ENCODE data around the gene LILRA1.
"Not testable (repeated sequence)": the region's sequence is repeated elsewhere in the genome, so short reads cannot be mapped to it uniquely, and the experiment has no call there.

The LILRA1 gene

GRCh38 chr19:54593445-54593844 lies at the start of gene LILRA1:
Gene LILRA1, plus strand, starts transcription at chr19:54593632. Its CDS starts 613 bp downstream, at chr19:54594245.
- not testable (repeated sequence) for H3K36me3 Mint-ChIP-seq (ENCODE audit: insufficient read depth); H3K27ac Mint-ChIP-seq (ENCODE audit: low read depth); H3K4me1 Mint-ChIP-seq; ATAC-seq (replicated peaks; ENCODE audit: extremely low read depth, poor library complexity, severe bottlenecking); H3K9me3 Mint-ChIP-seq; H3K4me3 Mint-ChIP-seq; DNase-seq (ENCODE audit: low spot score in 2 of 2)
- H3K27me3 Mint-ChIP-seq = peaks cover 94% of the 10 kb centered on the region

- Mint-ChIP-seq H3K4me3 (no peak overlapping the region), H3K36me3 (ENCODE audit: insufficient read depth) (peaks cover 3% of the 10 kb centered on the region), H3K27me3 (peaks cover 14% of the 10 kb centered on the region), H3K27ac (ENCODE audit: low read depth) (no peak overlapping the region), H3K4me1 (peaks cover 13% of the 10 kb centered on the region), H3K9me3 (peaks cover 6% of the 10 kb centered on the region)
- DNase-seq (ENCODE audit: low spot score in 2 of 2) (no peak), ATAC-seq (replicated peaks; ENCODE audit: extremely low read depth, poor library complexity, severe bottlenecking) (no peak)
These were observed 44.6 kb upstream of the LILRA1 start for GRCh38 chr19:54548806-54549205.

GRCh38 chr19:54549224-54549623 lies 44.2 kb upstream of the LILRA1 start:
- H3K4me3 Mint-ChIP-seq = no peak overlapping the region
- H3K27me3 Mint-ChIP-seq = peaks cover 14% of the 10 kb centered on the region
- H3K9me3 Mint-ChIP-seq = peaks cover 6% of the 10 kb centered on the region
- no peak for ATAC-seq (replicated peaks; ENCODE audit: extremely low read depth, poor library complexity, severe bottlenecking)
- no peak overlapping the region for H3K27ac Mint-ChIP-seq (ENCODE audit: low read depth)
- no peak for DNase-seq (ENCODE audit: low spot score in 2 of 2)
- peaks cover 13% of the 10 kb centered on the region for H3K4me1 Mint-ChIP-seq
- H3K36me3 Mint-ChIP-seq (ENCODE audit: insufficient read depth) = peaks cover 3% of the 10 kb centered on the region

GRCh38 chr19:54551293-54551692 lies 42.1 kb upstream of the LILRA1 start:
- H3K27me3 Mint-ChIP-seq = peaks cover 14% of the 10 kb centered on the region
- H3K27ac Mint-ChIP-seq (ENCODE audit: low read depth) = no peak overlapping the region
- peak overlapping the region; percentile 23 for H3K4me3 Mint-ChIP-seq

GRCh38 chr19:54551950-54552912 lies 41.2 kb upstream of the LILRA1 start:
- H3K4me1 Mint-ChIP-seq = peaks cover 13% of the 10 kb centered on the region
- no peak overlapping the region for H3K27ac Mint-ChIP-seq (ENCODE audit: low read depth)
- H3K9me3 Mint-ChIP-seq = peaks cover 6% of the 10 kb centered on the region
- no peak overlapping the region for H3K4me3 Mint-ChIP-seq
- peaks cover 3% of the 10 kb centered on the region for H3K36me3 Mint-ChIP-seq (ENCODE audit: insufficient read depth)
- ATAC-seq (replicated peaks; ENCODE audit: extremely low read depth, poor library complexity, severe bottlenecking) (no peak), DNase-seq (ENCODE audit: low spot score in 2 of 2) (no peak)
- H3K27me3 Mint-ChIP-seq = peaks cover 14% of the 10 kb centered on the region

More at GRCh38 chr19:54551293-54551692, 42.1 kb upstream of the LILRA1 start:
- Mint-ChIP-seq H3K36me3 (ENCODE audit: insufficient read depth) (peaks cover 3% of the 10 kb centered on the region), H3K9me3 (peaks cover 6% of the 10 kb centered on the region), H3K4me1 (peaks cover 13% of the 10 kb centered on the region)
- ATAC-seq (replicated peaks; ENCODE audit: extremely low read depth, poor library complexity, severe bottlenecking) (peak; percentile 98), DNase-seq (ENCODE audit: low spot score in 2 of 2) (peak in 1 of 2 donors; percentile 58)

- Mint-ChIP-seq H3K27me3 (peaks cover 14% of the 10 kb centered on the region), H3K27ac (ENCODE audit: low read depth) (no peak overlapping the region), H3K4me3 (no peak overlapping the region), H3K36me3 (ENCODE audit: insufficient read depth) (peaks cover 3% of the 10 kb centered on the region), H3K4me1 (peaks cover 13% of the 10 kb centered on the region), H3K9me3 (peaks cover 6% of the 10 kb centered on the region)
- DNase-seq (ENCODE audit: low spot score in 2 of 2) = no peak
- no peak for ATAC-seq (replicated peaks; ENCODE audit: extremely low read depth, poor library complexity, severe bottlenecking)
These were observed 40.5 kb upstream of the LILRA1 start for GRCh38 chr19:54552913-54553310.

GRCh38 chr19:54554006-54554405 lies 39.4 kb upstream of the LILRA1 start:
- H3K27me3 Mint-ChIP-seq = peaks cover 25% of the 10 kb centered on the region
- H3K27ac Mint-ChIP-seq (ENCODE audit: low read depth) = no peak overlapping the region
- H3K36me3 Mint-ChIP-seq (ENCODE audit: insufficient read depth) = peaks cover 3% of the 10 kb centered on the region
- no peak for DNase-seq (ENCODE audit: low spot score in 2 of 2)
- H3K4me1 Mint-ChIP-seq = peaks cover 13% of the 10 kb centered on the region
- no peak for ATAC-seq (replicated peaks; ENCODE audit: extremely low read depth, poor library complexity, severe bottlenecking)
- H3K9me3 Mint-ChIP-seq = peaks cover 6% of the 10 kb centered on the region
- H3K4me3 Mint-ChIP-seq = no peak overlapping the region

- Mint-ChIP-seq H3K4me3 (no peak overlapping the region), H3K27me3 (peaks cover 28% of the 10 kb centered on the region), H3K27ac (ENCODE audit: low read depth) (no peak overlapping the region), H3K36me3 (ENCODE audit: insufficient read depth) (peaks cover 3% of the 10 kb centered on the region), H3K4me1 (peaks cover 13% of the 10 kb centered on the region), H3K9me3 (peaks cover 6% of the 10 kb centered on the region)
- DNase-seq (ENCODE audit: low spot score in 2 of 2) (no peak), ATAC-seq (replicated peaks; ENCODE audit: extremely low read depth, poor library complexity, severe bottlenecking) (no peak)
These were observed 38.5 kb upstream of the LILRA1 start for GRCh38 chr19:54554896-54555295.

- Mint-ChIP-seq H3K9me3 (peaks cover 6% of the 10 kb centered on the region), H3K27me3 (peaks cover 28% of the 10 kb centered on the region), H3K4me1 (peaks cover 12% of the 10 kb centered on the region), H3K27ac (ENCODE audit: low read depth) (no peak overlapping the region), H3K36me3 (ENCODE audit: insufficient read depth) (peaks cover 2% of the 10 kb centered on the region), H3K4me3 (no peak overlapping the region)
- ATAC-seq (replicated peaks; ENCODE audit: extremely low read depth, poor library complexity, severe bottlenecking) (no peak), DNase-seq (ENCODE audit: low spot score in 2 of 2) (no peak)
These were observed 37.2 kb upstream of the LILRA1 start for GRCh38 chr19:54556194-54556593.

- ATAC-seq (replicated peaks; ENCODE audit: extremely low read depth, poor library complexity, severe bottlenecking) = no peak
- no peaks in the 10 kb centered on the region for H3K9me3 Mint-ChIP-seq
- H3K4me1 Mint-ChIP-seq = no peaks in the 10 kb centered on the region
- DNase-seq (ENCODE audit: low spot score in 2 of 2) = no peak
- peaks cover 30% of the 10 kb centered on the region for H3K27me3 Mint-ChIP-seq
- no peak overlapping the region for H3K27ac Mint-ChIP-seq (ENCODE audit: low read depth)
- H3K36me3 Mint-ChIP-seq (ENCODE audit: insufficient read depth) = no peaks in the 10 kb centered on the region
- H3K4me3 Mint-ChIP-seq = no peak overlapping the region
These were observed 35.1 kb upstream of the LILRA1 start for GRCh38 chr19:54558339-54558738.

GRCh38 chr19:54560881-54561385 lies 32.5 kb upstream of the LILRA1 start:
- no peaks in the 10 kb centered on the region for H3K9me3 Mint-ChIP-seq
- no peaks in the 10 kb centered on the region for H3K36me3 Mint-ChIP-seq (ENCODE audit: insufficient read depth)
- H3K27me3 Mint-ChIP-seq = peaks cover 36% of the 10 kb centered on the region
- no peak overlapping the region for H3K27ac Mint-ChIP-seq (ENCODE audit: low read depth)
- H3K4me3 Mint-ChIP-seq = no peak overlapping the region
- no peaks in the 10 kb centered on the region for H3K4me1 Mint-ChIP-seq
- no peak for ATAC-seq (replicated peaks; ENCODE audit: extremely low read depth, poor library complexity, severe bottlenecking)
- no peak for DNase-seq (ENCODE audit: low spot score in 2 of 2)

- no peak for ATAC-seq (replicated peaks; ENCODE audit: extremely low read depth, poor library complexity, severe bottlenecking)
- Mint-ChIP-seq H3K9me3 (no peaks in the 10 kb centered on the region), H3K4me1 (no peaks in the 10 kb centered on the region), H3K36me3 (ENCODE audit: insufficient read depth) (no peaks in the 10 kb centered on the region), H3K4me3 (no peak overlapping the region), H3K27ac (ENCODE audit: low read depth) (no peak overlapping the region), H3K27me3 (peaks cover 43% of the 10 kb centered on the region)
- no peak for DNase-seq (ENCODE audit: low spot score in 2 of 2)
These were observed 31.6 kb upstream of the LILRA1 start for GRCh38 chr19:54561840-54562239.

GRCh38 chr19:54563206-54563605 lies 30.2 kb upstream of the LILRA1 start:
- ATAC-seq (replicated peaks; ENCODE audit: extremely low read depth, poor library complexity, severe bottlenecking); H3K4me3 Mint-ChIP-seq: not testable (repeated sequence)
- peaks cover 50% of the 10 kb centered on the region for H3K27me3 Mint-ChIP-seq

More at GRCh38 chr19:54563206-54563605, 30.2 kb upstream of the LILRA1 start:
- DNase-seq (ENCODE audit: low spot score in 2 of 2); H3K9me3 Mint-ChIP-seq; H3K27ac Mint-ChIP-seq (ENCODE audit: low read depth); H3K36me3 Mint-ChIP-seq (ENCODE audit: insufficient read depth); H3K4me1 Mint-ChIP-seq: not testable (repeated sequence)

Measured in central memory CD8-positive, alpha-beta T cell (primary cell).